HepG2 (cell line): Measurements from ENCODE around the gene SUPT4H1. TPM values are rescaled to one million over a fixed set of nuclear protein-coding genes. Genes with fewer than 3 reads are reported as not detected.

Experiments
- CBX2 ChIP-seq, 2 experiments: fragments of 200-600 bp in 1 of 2; sonication (generic); formaldehyde crosslinking in 1 of 2; IDR thresholded peaks; 2 replicates each; pipeline versions ENCODE4 v1.7.0 to v1.8.1; 2018 to 2022; ENCODE audit warnings: low read depth in 2 of 2, low read length in 1 of 2, mild to moderate bottlenecking in 1 of 2, missing genetic modification reagents in 1 of 2
- GABPB1 ChIP-seq: IDR thresholded peaks from 2 replicates; pipeline ENCODE4 v1.6.1; 2016; ENCODE audit warnings: mild to moderate bottlenecking, missing genetic modification reagents, moderate library complexity, missing compliant biosample characterization
- GPN1 ChIP-seq: sonication (generic); formaldehyde crosslinking; IDR thresholded peaks from 2 replicates; pipeline ENCODE4 v1.5.1; 2020; ENCODE audit warnings: missing genetic modification reagents, borderline replicate concordance
- KAT2B ChIP-seq: fragments of 150-350 bp; IDR thresholded peaks from 2 replicates; pipeline ENCODE4 v1.6.1; 2014; ENCODE audit warnings: low read depth, low read length, borderline replicate concordance
- KDM3A ChIP-seq: IDR thresholded peaks from 2 replicates; pipeline ENCODE4 v1.6.1; 2018; ENCODE audit warnings: low read depth, missing compliant biosample characterization
- KLF13 ChIP-seq: sonication (generic); formaldehyde crosslinking; IDR thresholded peaks from 2 replicates; pipeline ENCODE4 v1.4.0; 2020; ENCODE audit warnings: mild to moderate bottlenecking, missing genetic modification reagents
- MTERF4 ChIP-seq: sonication (generic); formaldehyde crosslinking; IDR thresholded peaks from 2 replicates; pipeline ENCODE4 v1.8.0; 2023; ENCODE audit warnings: mild to moderate bottlenecking, missing genetic modification reagents
- MXI1 ChIP-seq: IDR thresholded peaks from 3 replicates; pipeline ENCODE4 v1.6.1; 2012; ENCODE audit warnings: low read depth, low read length, inconsistent platforms, borderline replicate concordance
- SP2 ChIP-seq: sonication (generic); formaldehyde crosslinking; IDR thresholded peaks from 2 replicates; pipeline ENCODE4 v1.5.1; 2020; ENCODE audit warnings: mild to moderate bottlenecking, missing genetic modification reagents
- SRSF9 ChIP-seq: fragments of 200-400 bp; formaldehyde crosslinking; IDR thresholded peaks from 2 replicates; pipeline ENCODE4 v1.6.1; 2018; ENCODE audit warnings: borderline replicate concordance, mild to moderate bottlenecking, low read depth, low read length; ENCODE audit not compliant: insufficient read depth, poor library complexity, severe bottlenecking
- ZNF264 ChIP-seq: sonication (generic); formaldehyde crosslinking; IDR thresholded peaks from 2 replicates; pipeline ENCODE4 v1.4.0; 2020; ENCODE audit warnings: missing genetic modification reagents
- ZNF282 ChIP-seq: fragments of 450-650 bp; IDR thresholded peaks from 2 replicates; pipeline ENCODE4 v1.6.1; 2018; ENCODE audit not compliant: partially characterized antibody
- ZNF329 ChIP-seq: sonication (generic); formaldehyde crosslinking; IDR thresholded peaks from 2 replicates; pipeline ENCODE4 v1.9.0; 2021; ENCODE audit warnings: low read depth, mild to moderate bottlenecking, missing genetic modification reagents
- ZNF33B ChIP-seq: sonication (generic); formaldehyde crosslinking; IDR thresholded peaks from 2 replicates; pipeline ENCODE4 v1.5.1; 2020; ENCODE audit warnings: mild to moderate bottlenecking, missing genetic modification reagents
- ZNF383 ChIP-seq: sonication (generic); formaldehyde crosslinking; IDR thresholded peaks from 2 replicates; pipeline ENCODE4 v1.4.0; 2020; ENCODE audit warnings: missing genetic modification reagents, mild to moderate bottlenecking, borderline replicate concordance
- ZNF441 ChIP-seq: sonication (generic); formaldehyde crosslinking; IDR thresholded peaks from 2 replicates; pipeline ENCODE4 v1.7.0; 2021; ENCODE audit warnings: missing genetic modification reagents, borderline replicate concordance
- ZNF451 ChIP-seq: sonication (generic); formaldehyde crosslinking; IDR thresholded peaks from 2 replicates; pipeline ENCODE4 v1.5.0; 2020; ENCODE audit warnings: mild to moderate bottlenecking, missing genetic modification reagents
- ZNF468 ChIP-seq: sonication (generic); formaldehyde crosslinking; IDR thresholded peaks from 2 replicates; pipeline ENCODE4 v1.8.0; 2022; ENCODE audit warnings: mild to moderate bottlenecking, moderate library complexity, missing genetic modification reagents
- ZNF503 ChIP-seq: sonication (generic); formaldehyde crosslinking; IDR thresholded peaks from 2 replicates; pipeline ENCODE4 v1.4.0; 2020; ENCODE audit warnings: missing genetic modification reagents
- ZNF547 ChIP-seq: sonication (generic); formaldehyde crosslinking; IDR thresholded peaks from 2 replicates; pipeline ENCODE4 v1.5.1; 2020; ENCODE audit warnings: mild to moderate bottlenecking, missing genetic modification reagents
- ZNF572 ChIP-seq: sonication (generic); formaldehyde crosslinking; IDR thresholded peaks from 2 replicates; pipeline ENCODE4 v1.5.1; 2020; ENCODE audit warnings: mild to moderate bottlenecking, missing genetic modification reagents
- ZNF607 ChIP-seq: sonication (generic); formaldehyde crosslinking; IDR thresholded peaks from 2 replicates; pipeline ENCODE4 v1.5.1; 2020; ENCODE audit warnings: missing genetic modification reagents, mild to moderate bottlenecking, borderline replicate concordance
- ZNF766 ChIP-seq: sonication (generic); formaldehyde crosslinking; IDR thresholded peaks from 2 replicates; pipeline ENCODE4 v1.5.0; 2020; ENCODE audit warnings: missing genetic modification reagents, borderline replicate concordance
- ZNF770 ChIP-seq: sonication (generic); formaldehyde crosslinking; IDR thresholded peaks from 2 replicates; pipeline ENCODE4 v1.5.0; 2020; ENCODE audit warnings: mild to moderate bottlenecking, missing genetic modification reagents
- ZNF781 ChIP-seq: sonication (generic); formaldehyde crosslinking; IDR thresholded peaks from 2 replicates; pipeline ENCODE4 v1.5.1; 2020; ENCODE audit warnings: borderline replicate concordance, mild to moderate bottlenecking, missing genetic modification reagents; ENCODE audit errors: not compliant biosample characterization
- ZSCAN21 ChIP-seq: sonication (generic); formaldehyde crosslinking; IDR thresholded peaks from 2 replicates; pipeline ENCODE4 v1.8.0; 2022; ENCODE audit warnings: mild to moderate bottlenecking, missing genetic modification reagents, moderate library complexity, borderline replicate concordance
- polyA plus RNA-seq, 8 experiments: library from polyadenylated mRNA; depleted of rRNA in 3 of 8; stranded (reverse) in 7 of 8; unstranded in 1 of 8; fragments of >200 nt; fragmentation: Illumina TruSeq in 4 of 8; extraction: Trizol in 4 of 8; gene quantifications; 2 replicates each; pipeline versions ENCODE4 v1.2.1 to v1.2.3, GENCODE V29; 2011 to 2016; ENCODE audit warnings: low read depth in 4 of 8, missing spikeins in 1 of 8, mixed read lengths in 1 of 8; ENCODE audit not compliant: insufficient read depth in 1 of 8
- total RNA-seq, 5 experiments: library from RNA; depleted of rRNA; stranded (reverse); fragments of >200 nt; fragmentation: Illumina TruSeq; extraction: Trizol; gene quantifications; 2 replicates each; pipeline ENCODE4 v1.2.3, GENCODE V29; 2016; ENCODE audit warnings: low read depth in 1 of 5

Gene SUPT4H1
- total and polyA plus RNA-seq, 2 of the 13 experiments (the other 11 are each of a cell fraction or from before 2014, with no cell fraction given) = 155 to 244 TPM

- no peak for TF ChIP-seq ZNF770 (CRISPR knock-in tag)
- no peak for TF ChIP-seq CBX2 (IDR thresholded peaks at IDR 0.05; ENCODE audit: low read depth, low read length)
- TF ChIP-seq CBX2 (CRISPR knock-in tag; IDR thresholded peaks at IDR 0.05; ENCODE audit: low read depth) = no peak
- TF ChIP-seq ZNF766 = no peak
- no peak for TF ChIP-seq ZNF282
- peak; percentile 37; the same call in 1 of the 2 replicates for TF ChIP-seq GABPB1 (CRISPR knock-in tag)
- no peak for TF ChIP-seq ZNF468 (CRISPR knock-in tag)
- TF ChIP-seq SP2 (CRISPR knock-in tag) = no peak
- TF ChIP-seq KLF13 (CRISPR knock-in tag) = no peak
- no peak for TF ChIP-seq SRSF9
- peak; percentile 87; the same call in 1 of the 2 replicates for TF ChIP-seq ZNF503
- no peak for TF ChIP-seq ZNF572 (CRISPR knock-in tag)
- TF ChIP-seq ZNF264 = 0 out of 2 replicates have a peak, but pooled peaks have one; percentile 44
- TF ChIP-seq MTERF4 (CRISPR knock-in tag) = no peak
- no peak for TF ChIP-seq ZSCAN21 (CRISPR knock-in tag)
- TF ChIP-seq KAT2B = no peak
- TF ChIP-seq ZNF607 = no peak
- TF ChIP-seq ZNF441 = no peak
- no peak for TF ChIP-seq ZNF383 (CRISPR knock-in tag)
- TF ChIP-seq ZNF329 (CRISPR knock-in tag) = no peak
- TF ChIP-seq ZNF33B (CRISPR knock-in tag) = no peak
- peak; percentile 63; the same call in 1 of the 2 replicates for TF ChIP-seq ZNF451 (CRISPR knock-in tag)
- no peak for TF ChIP-seq KDM3A (CRISPR knock-in tag)
- no peak for TF ChIP-seq MXI1
- peak; percentile 45; the same call in 1 of the 2 replicates for TF ChIP-seq ZNF547 (CRISPR knock-in tag)
- no peak for TF ChIP-seq ZNF781 (CRISPR knock-in tag)
- no peak for TF ChIP-seq GPN1 (CRISPR knock-in tag)
Observed at GRCh38 chr17:58394534-58395223, 42.7 kb upstream of the SUPT4H1 start (continued).
